NCI-H510A treated with DMSO at 0.1 percent for 48 hours (cell line): ENCODE data around the gene SLAMF8.

Source experiments
- DNase-seq: peaks from one replicate; lab custom pipeline; 2025; lab: John Stamatoyannopoulos, UW

The SLAMF8 gene

DNA sequence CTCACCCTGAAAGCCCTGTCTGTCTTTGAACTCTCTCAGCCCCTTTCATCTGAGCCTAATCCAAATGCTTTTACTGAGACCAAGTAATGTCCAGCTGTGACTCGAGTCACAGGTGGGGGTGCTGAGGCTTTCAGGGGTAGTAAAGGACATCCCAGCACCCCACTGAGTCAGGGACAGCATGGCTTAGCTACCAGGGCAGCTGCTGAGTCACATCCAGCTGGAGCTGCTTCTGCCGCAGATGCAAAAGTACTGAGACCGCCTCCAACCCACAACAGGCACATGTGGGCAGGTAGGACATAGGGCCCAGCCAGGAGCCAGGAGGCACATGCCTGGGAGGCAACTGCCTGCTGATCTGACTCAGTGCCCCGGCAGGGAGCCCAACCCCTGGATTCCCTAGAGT is 42.5 kb downstream of the SLAMF8 start:
- peak; percentile 44 for DNase-seq

DNA sequence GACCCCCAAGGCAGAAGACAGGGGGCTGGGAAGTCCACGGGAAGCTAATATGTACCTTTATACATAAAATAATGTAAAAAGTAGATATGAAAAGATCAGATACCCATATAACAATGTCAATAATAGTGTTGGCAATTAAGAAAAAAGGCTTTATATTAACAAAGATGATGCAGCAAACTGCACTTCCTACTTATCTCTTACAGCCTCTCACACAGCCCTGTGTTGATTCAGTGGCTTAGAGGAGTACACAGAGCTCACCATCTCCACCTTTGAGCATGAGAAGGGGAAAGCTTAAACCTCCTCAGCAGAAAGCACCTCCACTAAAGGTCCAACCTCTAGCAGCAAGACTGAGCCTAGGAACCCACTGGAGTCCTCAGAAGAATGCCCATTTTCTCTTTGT is 42.9 kb downstream of the SLAMF8 start:
- peak; percentile 44 for DNase-seq

DNA sequence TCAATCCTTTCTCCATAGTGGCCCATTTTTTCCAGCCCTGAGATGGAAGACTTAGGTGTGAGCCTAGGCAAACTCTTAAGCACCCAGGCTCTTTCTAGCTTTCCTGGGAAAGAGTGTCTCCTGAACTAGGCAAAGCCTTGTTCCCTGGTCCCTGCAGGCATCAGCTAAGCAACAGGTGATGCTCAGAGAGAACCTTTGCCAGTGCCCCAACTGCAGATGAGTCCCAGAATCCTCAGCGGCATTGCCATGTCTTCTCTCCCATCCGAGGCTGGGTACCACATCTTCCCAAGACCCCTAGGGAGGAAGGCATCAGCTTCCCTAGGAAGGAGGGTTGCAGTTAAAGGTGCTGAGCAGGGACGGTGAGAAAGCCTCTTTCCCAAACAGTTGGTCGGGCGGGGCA is 44.0 kb downstream of the SLAMF8 start:
- no peak for DNase-seq

DNA sequence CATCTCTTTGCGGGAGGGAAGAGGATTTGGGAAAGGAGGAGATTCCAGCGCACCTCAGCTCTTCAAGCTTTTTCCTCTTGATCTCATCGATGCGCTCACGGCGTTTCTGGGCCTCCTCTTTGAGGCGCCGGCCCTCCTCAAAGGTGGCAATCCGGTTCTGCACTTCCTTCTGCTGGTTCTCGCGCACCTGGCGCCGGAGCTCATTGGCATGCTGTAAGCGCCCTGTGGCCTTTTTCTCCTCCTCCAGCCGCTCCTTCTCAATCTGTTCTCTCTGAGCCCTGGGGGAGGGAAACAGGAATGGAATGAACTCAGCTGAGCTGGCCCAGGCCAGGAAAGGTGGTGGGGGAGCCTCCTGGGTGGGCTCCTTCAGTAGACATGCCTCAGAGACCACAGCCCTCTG is 46.2 kb downstream of the SLAMF8 start:
- DNase-seq, result no peak

DNA sequence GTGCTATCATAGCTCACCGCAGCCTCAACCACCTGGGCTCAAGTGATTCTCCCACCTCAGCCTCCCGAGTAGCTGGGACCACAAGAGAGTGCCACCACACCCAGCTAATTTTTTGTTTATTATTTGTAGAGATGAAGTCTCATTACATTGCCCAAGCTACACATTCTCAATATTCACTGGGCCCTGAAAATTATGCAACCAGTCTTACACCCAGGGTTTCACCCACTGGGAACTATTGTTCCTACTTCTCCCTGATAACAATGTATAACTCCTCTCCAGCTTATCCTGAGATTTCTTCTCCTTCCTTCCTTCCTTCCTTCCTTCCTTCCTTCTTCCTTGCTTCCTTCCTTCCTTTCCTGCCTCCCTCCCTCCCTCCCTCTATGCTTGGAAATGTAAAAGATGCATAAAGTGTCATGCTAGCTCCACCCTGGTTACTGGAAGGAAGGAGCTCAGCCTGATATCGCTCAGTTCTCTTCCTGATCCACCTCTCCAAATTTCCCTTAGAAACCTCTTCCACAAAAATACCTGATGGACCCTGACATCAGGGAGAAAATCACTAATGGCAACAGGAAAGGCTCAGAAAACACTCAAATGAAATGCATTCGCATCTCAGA is 47.0 kb downstream of the SLAMF8 start:
- DNase-seq, result no peak

DNA sequence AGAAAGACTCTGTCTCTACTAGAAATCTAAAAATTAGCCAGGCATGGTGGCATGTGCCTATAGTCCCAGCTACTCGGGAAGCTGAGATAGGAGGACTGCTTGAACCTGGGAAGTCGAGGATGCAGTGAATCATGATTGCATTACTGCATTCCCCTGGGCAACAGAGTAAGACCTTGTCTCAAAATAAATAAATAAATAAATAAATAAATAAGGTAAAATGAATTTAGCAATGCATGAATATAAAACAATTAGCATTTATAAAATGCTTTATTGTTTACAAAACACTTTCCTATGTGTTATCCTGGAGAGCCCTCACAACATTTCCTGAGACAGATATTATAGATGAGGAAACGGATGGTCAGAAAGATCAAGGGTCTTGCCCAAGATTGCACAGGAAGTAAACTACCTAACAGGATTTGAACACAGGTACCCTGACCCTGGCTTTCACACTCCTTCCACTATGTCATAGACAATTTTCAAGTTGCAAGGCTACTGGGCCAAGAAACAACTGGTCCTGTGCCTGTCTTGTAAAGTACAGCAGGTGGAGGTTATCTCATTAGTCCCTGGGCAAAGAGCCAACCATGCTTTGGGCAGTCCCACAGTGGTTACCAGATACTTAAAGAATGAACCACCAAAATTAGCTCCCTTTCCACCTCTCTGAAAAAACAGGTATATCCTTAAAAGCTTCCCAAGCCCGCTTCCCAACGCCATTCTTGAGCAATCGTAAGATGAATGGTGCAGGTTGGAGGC is 51.2 kb downstream of the SLAMF8 start:
- no peak for DNase-seq

DNA sequence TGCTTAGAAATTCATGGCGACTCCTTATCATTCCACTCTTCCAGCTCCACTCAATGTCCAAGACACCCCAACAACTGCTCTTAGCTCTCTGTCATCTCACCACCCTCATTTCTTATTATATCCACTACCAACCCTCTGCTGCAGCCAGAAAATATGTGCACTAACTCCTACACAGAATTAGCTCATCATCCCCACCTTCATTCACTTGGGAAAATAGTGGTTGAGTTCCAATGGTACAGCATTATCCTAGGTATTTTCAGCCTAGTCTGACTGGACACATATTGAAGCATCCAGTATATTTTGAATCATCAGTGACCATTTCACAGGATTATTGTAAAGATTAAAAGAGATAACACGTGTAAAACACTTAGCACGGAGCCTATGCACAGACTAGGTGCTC is 52.5 kb downstream of the SLAMF8 start:
- DNase-seq, result no peak

DNA sequence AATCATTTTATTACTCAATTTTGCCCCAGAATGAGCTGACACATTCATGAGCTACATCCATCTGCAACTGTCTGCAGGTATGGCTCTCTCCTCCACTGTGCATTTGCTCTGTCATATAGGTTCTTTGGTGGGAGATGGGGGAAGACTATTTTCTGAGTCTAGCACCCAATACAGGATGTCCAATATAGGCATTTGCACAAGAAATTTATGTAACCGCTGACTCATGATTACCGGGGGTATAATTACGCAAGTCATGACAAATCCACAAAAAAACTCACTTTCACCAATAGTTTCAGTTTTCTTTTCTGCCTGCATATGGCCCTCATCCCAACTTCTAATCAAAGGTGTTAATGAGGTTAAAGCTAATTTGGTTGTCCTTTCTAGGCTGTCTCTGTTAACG is 53.3 kb downstream of the SLAMF8 start:
- DNase-seq, result no peak

DNA sequence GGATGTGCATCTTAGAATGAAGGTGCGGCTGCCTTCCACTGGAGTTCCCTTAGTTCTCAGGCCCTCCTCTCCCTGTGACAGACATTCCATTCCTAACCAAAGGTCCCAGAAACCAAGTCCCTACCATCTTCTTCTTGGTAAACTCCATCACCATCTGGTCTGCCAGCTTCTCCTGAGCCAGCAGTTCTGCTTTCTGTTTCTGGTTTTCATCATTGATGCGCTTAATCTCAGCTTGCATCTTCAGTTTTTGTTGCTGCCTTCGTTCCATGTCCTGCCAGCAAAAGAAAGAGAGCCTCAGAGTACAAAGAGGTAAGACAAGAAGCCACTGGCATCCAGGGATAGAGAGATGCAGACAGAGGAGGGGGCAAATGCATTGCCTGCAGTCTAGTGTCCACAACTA is 53.8 kb downstream of the SLAMF8 start:
- no peak for DNase-seq

DNA sequence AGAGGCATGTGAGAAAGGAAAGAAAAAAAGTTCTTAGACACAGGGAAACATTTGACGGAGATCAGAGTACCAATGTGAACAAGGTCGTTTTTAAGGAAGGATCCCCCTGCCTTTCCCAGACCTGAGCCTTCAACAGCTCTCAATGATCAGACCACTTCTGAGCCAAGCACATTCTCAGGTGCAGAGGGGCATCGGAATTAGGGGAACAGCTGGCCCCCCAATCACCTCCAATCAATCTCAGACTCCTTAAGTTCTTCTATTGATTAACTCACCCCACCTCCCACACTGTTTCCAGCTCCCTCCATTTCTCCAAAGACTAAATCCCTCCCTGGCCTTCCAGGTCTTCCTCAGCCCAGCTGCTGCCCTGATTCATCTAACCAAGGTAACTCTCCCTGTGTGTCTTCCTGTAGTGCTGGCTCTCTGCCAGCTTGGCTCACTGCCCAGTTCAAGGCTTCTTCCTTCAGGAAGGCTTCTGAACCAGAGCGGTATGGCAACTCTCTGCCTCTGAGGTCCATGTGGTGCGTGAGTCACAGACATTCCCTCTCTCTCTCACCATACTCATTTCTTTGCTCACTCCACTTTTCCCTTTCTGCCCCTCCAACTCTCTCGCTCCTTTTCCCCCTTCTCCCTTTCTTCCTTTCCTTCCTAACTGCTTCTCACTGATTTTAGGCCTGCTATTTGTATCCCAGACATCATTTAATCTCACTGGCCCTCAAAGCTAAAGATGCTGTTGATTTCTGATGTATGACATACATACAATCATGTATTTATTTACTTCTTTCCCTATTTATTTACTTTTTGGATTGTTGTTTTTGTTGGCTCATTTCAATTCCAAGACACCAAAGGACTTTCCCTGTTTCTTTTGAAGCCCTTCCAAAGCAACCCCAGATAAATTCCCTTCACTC is 55.2 kb downstream of the SLAMF8 start:
- DNase-seq, result peak; percentile 96

DNA sequence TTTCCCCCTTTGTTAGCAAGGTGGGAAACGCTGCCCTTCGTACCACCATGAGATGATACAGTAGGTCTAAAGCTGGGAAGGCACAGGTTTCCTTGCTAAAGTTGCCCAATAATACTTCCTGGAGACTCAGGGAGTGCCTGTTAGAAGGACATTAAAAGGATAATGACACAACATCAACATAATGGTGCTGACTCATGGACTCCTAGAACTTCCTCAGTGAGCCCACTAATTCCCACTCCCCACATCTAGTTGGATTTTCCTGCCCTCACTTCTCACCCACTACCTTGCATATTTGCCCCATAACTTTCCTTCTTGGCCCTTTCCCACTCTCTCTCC is 55.8 kb downstream of the SLAMF8 start:
- DNase-seq, result no peak

DNA sequence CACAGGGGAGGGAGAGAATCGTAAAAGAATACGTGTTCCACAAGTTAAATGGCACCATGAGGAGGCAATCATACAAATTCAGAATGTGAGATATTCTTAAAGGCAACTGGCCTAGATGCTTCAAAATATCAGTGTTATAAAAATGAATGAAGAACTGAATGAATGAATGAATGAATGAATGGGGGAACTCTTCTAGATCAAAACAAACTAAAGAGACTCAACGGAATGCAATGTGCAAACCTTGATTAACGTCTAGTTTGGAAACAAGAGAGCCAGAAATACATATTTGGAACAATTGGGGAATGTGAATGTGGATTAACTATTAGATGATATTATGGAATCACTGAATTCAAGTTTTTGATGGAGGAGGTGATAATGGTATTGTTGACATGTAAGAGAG is 56.5 kb downstream of the SLAMF8 start:
- no peak for DNase-seq

DNA sequence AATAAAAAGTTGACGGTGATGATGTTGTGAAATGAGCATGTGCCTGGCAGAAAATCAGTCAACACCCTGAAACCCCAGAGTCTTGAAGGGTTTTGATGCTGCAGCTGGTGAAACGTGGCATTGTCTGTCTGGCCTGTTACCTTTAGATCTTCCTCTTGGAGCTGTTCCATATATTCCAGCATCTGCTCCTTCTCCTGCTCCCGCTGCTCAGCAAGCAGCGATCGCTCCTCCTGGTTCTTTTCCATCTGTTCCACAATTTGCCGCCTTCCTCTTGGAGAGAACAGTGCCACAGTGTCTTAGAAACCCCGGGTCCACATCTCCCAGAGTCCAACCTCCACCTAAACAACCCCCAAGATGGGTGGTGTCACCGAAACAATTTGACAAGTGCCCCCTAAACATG is 57.6 kb downstream of the SLAMF8 start:
- no peak for DNase-seq
